Measurements from ENCODE around the gene WHRN.

WHRN gene

GRCh38 chr9:114446672-114447450, 58.4 kb downstream of the WHRN start:
- no peak for DNase-seq (ENCODE audit: low read depth)

DNA sequence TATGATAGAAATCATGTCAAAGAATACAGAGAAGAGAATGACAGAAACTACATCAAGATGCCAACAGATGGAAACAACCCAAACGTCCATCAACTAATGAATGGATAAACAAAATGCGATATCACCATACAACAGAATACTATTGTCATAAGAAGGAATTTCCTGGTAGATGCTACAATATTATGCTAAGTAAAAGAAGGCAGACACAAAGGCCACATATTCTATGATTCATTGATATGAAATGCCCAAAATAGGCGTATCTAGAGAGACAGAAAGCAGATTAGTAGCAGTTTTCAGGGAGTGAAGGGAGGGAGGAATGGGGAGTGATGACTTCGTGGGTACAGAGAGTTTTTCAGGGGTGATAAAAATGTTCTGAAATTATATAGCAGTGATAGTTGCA, 59.2 kb downstream of the WHRN start:
- DNase-seq (ENCODE audit: low read depth) = no peak

- DNase-seq (ENCODE audit: low read depth) = no peak
Measured at GRCh38 chr9:114445616-114446015, 59.7 kb downstream of the WHRN start.

GRCh38 chr9:114442022-114442421, 63.3 kb downstream of the WHRN start:
- DNase-seq (ENCODE audit: low read depth) = no peak

- no peak for DNase-seq (ENCODE audit: low read depth)
Measured at GRCh38 chr9:114437401-114437893, 67.8 kb downstream of the WHRN start.

DNA sequence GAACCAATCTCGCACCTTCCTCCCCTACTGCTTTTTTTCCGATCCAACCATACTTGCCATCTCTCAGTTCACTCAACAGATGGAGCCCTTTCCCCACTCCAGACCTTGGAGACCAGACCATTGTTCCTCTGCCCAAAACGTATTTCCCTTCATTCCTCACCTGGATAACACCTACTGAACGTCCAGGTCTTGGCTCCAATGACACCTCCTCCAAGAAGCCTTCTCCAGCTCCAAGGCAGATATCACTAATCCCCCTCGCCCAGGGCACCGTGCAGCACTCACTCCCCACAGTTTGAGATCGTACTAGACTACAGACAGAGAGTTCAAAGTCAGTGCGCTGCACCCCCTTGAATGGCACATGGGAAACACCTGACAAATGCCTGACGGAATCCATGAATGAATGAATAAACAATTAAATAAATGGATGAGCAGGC, 70.4 kb downstream of the WHRN start:
- DNase-seq (ENCODE audit: low read depth) = no peak

DNA sequence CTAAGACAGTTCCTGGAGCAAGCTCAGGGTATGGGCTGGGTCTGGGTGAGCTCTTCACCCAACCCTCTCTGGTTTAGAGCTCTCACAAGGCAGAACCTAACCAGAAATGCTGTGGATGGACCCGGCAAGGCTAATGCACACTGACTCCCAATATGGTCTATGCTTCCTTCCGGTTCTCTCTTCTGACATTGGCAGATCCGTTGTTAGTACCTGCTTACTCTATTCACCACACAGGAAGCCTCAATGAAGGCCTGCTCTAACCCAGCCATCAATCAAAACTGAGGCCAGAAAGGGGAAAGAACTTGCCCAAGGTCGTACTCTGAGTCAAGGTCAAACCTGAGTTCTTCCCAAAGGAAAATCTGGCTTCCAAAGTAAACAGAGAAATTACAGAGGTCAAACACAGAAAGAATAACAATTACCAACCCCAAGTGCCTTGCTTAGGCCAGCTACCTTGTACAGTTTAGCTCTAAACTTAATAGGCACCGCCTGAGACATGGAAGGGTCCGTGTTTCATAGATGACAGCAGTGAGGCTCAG, 71.5 kb downstream of the WHRN start:
- no peak for DNase-seq (ENCODE audit: low read depth)

- no peak for DNase-seq (ENCODE audit: low read depth)
Measured at GRCh38 chr9:114433086-114433485, 72.2 kb downstream of the WHRN start.

DNA sequence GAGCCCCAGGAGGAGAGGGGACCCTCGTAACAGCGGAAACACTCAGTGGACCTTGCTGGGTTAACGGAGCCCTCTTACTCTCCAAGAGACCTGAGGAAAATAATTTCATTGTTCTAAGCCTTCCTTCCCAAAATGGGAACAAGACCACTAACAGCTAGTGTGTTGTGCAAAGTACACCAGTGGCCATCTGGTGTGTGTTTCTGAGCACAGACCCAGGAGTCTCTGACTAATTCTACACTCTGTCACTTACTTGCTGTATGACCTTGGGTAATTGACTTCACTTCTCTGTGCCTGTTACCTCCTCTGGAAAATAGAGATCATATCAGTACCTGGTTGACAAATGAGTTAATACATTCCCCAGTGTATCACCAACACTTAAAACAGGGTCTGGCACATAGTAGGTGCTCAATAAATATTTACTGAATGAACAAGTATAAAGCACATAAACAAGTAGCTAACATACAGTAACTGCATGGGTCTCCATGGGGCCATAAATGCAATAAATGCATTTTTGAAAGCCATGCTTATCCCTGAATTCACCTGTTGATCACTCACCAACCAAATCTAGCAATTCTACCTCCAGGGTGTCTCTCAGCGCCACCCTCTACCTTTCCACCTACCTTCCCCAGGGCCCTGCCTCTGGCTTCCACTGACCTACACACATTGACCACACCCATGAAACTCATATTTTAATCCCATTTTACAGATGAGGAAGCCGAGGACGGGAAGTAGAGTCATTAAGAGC, 72.8 kb downstream of the WHRN start:
- no peak for DNase-seq (ENCODE audit: low read depth)

GRCh38 chr9:114431770-114432169, 73.5 kb downstream of the WHRN start:
- no peak for DNase-seq (ENCODE audit: low read depth)

GRCh38 chr9:114431003-114431402, 74.3 kb downstream of the WHRN start:
- DNase-seq (ENCODE audit: low read depth) = no peak

- no peak for DNase-seq (ENCODE audit: low read depth)
Measured at GRCh38 chr9:114430457-114430856, 74.8 kb downstream of the WHRN start.

DNA sequence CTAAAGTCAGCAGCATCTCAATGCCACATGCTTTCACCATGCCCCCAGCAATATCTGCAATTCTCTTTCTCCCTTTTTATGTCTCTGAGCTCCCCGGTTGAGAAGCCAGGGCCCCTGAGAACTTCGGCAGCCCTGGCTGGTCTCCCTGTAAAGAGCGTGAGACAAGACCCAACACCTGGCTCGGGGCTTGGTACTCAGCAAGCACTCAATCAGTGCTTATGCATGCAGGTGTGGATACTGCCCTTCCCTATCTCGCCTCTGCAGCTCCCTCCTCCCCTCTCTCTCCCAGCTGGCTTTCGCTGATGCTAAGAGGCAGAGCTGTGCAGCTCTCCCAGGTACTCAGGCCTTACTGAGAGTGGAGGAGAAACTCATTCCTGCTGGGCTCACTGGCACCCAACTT, 75.8 kb downstream of the WHRN start:
- DNase-seq (ENCODE audit: low read depth) = no peak

DNA sequence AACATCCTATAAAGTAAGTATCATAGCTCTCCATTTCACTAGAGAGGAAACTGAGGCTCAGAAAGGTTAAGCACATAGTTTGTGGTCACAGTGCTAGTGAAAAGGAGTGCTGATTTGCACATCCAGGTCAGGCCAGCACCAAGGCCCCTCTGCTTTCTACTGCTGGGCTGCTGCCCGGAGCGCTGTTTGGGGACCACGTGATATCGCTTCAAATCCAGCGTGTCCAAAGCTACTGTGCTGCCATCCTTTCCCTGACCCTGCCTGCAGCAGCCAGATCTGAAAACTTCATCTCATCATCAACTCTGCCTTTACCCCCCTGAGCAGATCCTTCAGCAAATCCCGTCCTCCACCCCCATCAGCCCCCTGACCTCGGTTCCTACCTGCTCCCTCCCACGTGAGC, 76.8 kb downstream of the WHRN start:
- no peak for DNase-seq (ENCODE audit: low read depth)

GRCh38 chr9:114427644-114428043, 77.6 kb downstream of the WHRN start:
- DNase-seq (ENCODE audit: low read depth) = no peak

DNA sequence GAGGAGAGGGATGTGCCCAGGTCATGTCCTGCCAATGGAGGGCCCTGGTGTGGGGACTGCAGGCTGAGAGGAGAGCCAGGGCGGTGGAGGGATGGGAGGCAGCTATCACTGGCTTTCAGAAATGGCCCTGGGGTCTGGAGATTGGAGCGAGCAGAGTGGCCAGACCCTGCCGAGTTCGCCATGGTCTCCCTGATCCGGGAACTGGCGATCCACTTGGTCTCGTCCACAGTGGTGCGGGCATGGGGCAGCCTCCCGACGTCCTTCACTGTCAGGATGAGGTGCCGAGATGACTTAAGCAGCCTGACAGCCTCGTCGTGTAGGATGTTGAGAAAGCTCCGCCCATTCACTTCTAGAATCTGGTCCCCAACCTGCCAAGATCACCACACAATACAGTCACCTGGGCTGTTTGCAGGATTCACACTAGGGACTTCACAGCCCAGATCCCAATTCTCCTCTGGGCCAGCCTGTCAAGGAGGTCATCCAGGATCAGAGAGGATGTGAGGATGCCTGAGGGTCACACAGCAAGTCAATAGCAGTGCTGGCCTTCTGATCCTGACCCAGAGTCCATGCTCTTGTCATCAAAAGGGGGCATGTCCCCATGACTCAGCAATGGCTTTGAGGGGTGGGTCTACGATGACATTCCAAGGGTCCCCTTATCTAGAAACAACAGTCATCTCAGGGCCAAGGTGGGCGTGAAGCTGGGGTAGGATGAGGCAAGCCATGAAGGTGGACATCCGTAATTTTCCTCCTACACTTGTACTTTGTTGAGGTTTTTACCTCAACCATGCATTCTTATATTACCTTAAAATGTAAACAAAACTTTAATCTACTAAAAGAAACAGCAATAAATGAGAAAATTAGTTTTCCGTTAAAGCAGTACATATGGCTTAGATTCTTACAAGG, 79.0 kb downstream of the WHRN start:
- no peak for DNase-seq (ENCODE audit: low read depth)

DNA sequence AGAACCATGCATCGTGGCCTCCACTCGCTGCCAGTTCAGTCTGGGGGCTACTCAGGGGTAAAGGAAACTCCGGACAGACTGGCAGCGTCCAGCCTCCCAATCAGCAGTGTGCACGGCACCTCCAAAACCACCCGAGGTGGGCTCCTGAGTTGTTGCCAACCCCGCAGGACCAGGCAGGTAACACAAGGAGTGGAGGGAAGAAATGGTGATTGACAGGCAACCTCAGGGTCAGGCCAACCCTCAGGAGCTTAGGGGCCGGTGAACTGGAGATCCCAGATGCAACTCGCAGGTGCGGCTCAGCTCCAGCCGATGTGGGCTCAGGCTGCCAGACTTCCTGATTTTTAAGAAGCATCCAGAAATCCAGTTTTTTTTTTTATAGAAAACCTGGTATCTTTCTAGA, 80.1 kb downstream of the WHRN start:
- DNase-seq (ENCODE audit: low read depth) = no peak

- no peak for DNase-seq (ENCODE audit: low read depth)
Measured at GRCh38 chr9:114424126-114424525, 81.1 kb downstream of the WHRN start.

DNA sequence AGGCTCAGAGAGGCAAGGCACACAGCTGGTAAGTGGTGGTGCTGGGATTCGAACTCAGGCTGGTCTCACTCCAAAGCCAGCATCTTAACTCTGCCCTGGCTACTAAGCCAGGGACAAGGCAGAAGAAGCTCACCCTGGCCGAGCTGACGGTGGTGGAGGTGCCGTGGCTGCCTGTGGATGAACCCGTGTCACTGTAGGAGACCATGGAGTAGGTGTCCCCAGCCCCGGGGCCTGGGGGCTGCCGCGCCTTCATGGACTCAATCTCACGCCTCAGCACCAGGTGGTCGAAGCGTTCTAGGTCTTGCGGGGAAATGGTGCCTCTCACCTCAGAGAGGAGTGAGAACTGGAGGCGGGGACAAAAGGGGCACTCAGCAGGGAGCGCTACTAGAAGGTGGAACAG, 82.1 kb downstream of the WHRN start:
- no peak for DNase-seq (ENCODE audit: low read depth)

GRCh38 chr9:114421147-114421546, 84.1 kb downstream of the WHRN start:
- no peak for DNase-seq (ENCODE audit: low read depth)

DNA sequence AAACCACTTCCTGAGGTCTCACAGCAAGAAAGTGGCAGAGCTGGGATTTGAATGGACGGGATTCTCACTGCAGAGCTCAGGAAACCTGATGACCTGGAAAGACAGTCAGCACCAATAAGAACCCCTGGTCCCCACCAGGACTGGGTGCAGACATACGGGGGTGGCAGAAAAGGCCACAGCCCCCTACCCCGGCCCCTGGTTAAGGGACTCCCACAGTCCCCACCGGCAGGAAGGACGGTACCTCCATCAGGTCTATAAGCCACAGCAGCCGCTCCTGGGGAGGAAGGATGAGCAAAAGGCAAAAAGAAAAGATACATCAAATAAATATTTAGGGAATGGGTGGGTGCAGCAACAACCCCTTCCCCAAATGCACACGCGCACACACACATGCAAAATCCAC, 85.5 kb downstream of the WHRN start:
- no peak for DNase-seq (ENCODE audit: low read depth)

GRCh38 chr9:114418053-114418452, 87.2 kb downstream of the WHRN start:
- no peak for DNase-seq (ENCODE audit: low read depth)
